ENCODE data around the gene DUS3L.

The DUS3L gene

DNA sequence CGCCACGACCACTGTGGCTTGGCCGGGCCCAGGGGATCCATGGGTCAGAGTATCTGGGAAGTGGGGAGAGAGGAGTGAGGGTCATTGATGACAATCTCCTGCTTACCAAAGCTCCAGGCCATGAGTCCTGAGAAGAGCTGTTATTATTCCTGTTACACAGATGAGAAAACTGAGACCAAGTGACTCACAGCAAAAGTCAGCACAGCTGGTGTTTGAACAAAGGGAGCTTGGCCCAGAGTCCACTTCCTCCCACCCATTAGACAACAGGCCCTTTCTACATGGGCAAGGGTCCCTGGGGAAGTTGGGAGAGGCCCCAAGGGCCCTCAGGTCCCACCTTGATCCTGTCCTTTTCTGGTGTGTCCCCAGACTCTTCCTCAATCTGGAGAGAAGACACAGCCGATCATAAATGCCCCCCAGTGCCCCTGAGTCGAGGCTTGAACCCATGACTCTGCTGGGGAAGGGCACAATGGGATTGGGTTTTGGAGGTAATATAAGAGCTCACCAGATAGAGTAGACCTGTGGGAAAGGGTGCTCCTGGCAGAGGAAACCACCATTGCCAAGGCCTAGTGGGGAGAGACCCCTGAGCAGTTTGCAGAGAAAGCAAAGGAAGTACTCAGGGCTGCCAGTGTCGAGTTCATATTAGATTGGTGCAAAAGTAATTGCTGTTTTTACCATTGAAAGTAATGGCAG lies 41.7 kb upstream of the DUS3L start:
- Histone ChIP-seq H3K4me3 (ENCODE audit: low read depth, low read length) (no peak overlapping the region), H3K9me3 (no peaks in the 10 kb centered on the region), H3K27me3 (no peaks in the 10 kb centered on the region), H3K4me1 (0 out of 2 replicates have a peak, but pooled peaks cover 5% of the 10 kb centered on the region), H3K36me3 (no peaks in the 10 kb centered on the region)
- TF ChIP-seq, protein P1, sequence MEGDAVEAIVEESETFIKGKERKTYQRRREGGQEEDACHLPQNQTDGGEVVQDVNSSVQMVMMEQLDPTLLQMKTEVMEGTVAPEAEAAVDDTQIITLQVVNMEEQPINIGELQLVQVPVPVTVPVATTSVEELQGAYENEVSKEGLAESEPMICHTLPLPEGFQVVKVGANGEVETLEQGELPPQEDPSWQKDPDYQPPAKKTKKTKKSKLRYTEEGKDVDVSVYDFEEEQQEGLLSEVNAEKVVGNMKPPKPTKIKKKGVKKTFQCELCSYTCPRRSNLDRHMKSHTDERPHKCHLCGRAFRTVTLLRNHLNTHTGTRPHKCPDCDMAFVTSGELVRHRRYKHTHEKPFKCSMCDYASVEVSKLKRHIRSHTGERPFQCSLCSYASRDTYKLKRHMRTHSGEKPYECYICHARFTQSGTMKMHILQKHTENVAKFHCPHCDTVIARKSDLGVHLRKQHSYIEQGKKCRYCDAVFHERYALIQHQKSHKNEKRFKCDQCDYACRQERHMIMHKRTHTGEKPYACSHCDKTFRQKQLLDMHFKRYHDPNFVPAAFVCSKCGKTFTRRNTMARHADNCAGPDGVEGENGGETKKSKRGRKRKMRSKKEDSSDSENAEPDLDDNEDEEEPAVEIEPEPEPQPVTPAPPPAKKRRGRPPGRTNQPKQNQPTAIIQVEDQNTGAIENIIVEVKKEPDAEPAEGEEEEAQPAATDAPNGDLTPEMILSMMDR (IDR thresholded peaks at IDR 0.05; ENCODE audit: low read depth, low read length) = no peak
- no peak for DNase-seq

DNA sequence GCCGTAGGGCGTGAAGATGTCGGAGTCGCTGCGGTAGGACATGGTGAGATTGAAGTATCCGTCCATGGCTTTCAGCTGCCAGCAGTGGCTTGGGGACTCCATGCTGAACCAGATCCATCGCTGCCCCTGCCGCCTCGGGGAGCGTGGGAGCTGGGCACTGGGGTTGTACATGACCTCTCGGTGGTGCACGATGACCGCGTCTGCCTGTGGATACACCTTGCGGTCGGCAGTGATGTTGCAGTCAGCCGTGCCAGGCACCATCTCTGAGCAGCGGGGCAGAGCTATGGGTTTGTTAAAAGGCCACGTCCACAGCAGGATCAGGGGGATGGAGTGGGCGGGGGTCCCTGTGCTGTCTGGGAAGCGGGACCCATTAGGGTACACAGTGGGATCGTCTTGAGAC lies 41.1 kb upstream of the DUS3L start:
- DNase-seq = no peak
- Histone ChIP-seq H3K9me3 (no peaks in the 10 kb centered on the region), H3K36me3 (no peaks in the 10 kb centered on the region), H3K27me3 (no peaks in the 10 kb centered on the region), H3K4me1 (0 out of 2 replicates have a peak, but pooled peaks cover 5% of the 10 kb centered on the region), H3K4me3 (ENCODE audit: low read depth, low read length) (no peak overlapping the region)
- TF ChIP-seq, protein P1 (IDR thresholded peaks at IDR 0.05; ENCODE audit: low read depth, low read length) = no peak

DNA sequence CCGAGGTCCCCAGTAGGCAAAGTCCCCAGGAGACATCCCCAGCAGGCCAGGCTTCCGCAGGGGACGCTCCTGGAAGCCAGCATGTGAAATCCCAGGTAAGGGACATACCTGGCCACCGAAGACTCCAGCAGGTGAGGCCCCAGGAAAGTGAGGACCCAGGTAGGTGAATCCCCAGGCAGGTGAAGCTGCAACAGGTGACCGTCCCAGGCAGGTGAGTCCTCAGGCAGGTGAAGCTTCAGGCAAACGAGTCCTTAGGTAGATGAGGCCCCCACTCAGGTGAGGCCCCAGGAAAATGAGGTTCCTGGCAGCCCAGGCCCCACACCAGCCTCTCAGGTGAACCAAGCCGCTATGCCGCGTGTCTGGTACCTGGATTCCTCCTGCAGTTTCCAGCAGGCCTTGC lies 40.2 kb upstream of the DUS3L start:
- Histone ChIP-seq H3K4me3 (ENCODE audit: low read depth, low read length) (no peak overlapping the region), H3K27me3 (no peaks in the 10 kb centered on the region), H3K36me3 (no peaks in the 10 kb centered on the region), H3K9me3 (no peaks in the 10 kb centered on the region), H3K4me1 (peaks cover 11% of the 10 kb centered on the region)
- TF ChIP-seq, protein P1 (IDR thresholded peaks at IDR 0.05; ENCODE audit: low read depth, low read length) = no peak
- no peak for DNase-seq

DNA sequence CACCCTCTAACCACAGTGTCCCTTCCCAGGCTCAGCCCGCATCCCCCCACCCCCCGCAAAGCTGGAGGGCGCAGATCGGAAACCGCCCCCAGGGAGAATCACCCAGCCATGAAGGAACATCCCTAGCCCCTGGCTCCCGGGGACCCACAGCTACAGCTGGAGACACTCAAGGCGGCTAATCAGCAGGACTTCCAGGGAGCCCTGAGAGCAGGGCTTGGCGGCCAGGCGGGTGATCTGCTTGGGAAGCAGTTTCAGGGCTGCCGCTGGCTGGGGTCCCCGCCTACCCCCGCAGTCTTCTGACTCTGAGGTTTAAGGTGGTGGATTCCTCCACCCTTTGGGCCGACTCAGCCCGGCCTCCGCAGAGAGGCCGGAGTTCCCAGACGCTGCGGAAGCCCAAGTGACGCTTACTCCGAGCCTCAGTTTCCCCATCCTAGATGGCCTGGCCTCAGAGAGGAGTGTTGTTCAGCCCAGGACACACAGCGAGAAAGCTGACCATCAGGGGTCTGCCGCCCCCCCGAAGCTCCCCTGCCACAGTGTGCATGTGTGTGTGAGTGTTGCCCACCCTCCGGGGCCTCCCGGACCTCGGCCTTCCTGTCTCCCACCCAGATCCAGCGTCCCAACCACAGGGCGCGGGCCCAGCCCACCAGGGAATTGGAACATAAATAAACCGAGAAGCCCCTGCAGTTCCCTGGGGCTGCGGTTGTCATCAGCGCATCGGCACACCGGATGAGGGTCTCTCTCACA lies 38.8 kb upstream of the DUS3L start:
- Histone ChIP-seq H3K4me3 (ENCODE audit: low read depth, low read length) (peak overlapping the region; percentile 83), H3K27me3 (no peaks in the 10 kb centered on the region), H3K36me3 (no peaks in the 10 kb centered on the region), H3K9me3 (no peaks in the 10 kb centered on the region), H3K4me1 (peaks cover 12% of the 10 kb centered on the region)
- TF ChIP-seq, protein P1 (IDR thresholded peaks at IDR 0.05; ENCODE audit: low read depth, low read length) = no peak
- DNase-seq = no peak

DNA sequence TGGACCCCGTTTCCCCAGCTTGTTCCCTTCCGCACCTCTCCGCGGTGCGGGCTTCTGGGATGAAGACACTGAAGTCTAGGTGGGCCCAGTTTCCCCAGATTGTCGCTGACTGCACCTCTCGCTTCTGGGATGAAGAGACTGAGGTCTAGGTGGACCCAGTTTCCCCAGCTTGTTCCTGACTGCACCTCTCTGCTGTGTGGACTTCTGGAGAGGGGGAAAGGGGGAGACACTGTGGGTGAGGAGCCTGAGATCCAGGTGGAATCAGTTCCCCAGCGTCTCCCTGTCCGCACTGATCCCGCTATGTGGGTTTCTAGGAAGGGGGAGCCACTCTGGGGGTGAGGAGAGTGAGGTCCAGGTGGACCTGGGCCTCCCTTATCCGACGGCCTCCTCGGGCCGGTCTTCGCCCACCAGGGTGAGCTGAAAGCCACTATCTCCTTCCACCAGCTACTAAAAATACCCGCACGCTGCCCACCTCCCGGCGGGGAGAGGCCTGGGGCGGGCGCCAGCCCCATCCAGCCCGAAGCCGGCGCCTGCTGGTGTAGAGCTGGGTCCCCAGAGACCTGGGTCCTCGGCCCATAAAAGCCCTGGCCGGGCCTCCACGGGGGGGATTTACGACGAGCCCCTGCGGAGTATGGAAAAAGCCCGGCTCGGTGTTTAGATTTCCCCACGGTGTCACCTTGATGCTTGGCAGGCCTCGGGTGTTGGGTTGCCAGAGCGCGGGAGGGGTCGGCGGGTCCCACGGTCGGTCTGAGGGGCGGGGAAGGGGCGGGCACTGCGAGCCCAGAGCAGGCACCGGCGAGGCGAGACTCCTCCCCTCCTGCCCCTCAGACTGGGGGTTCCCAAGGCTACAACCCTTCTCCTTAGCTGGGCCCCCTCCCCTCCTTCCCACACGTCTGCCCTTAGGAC lies 38.0 kb upstream of the DUS3L start:
- Histone ChIP-seq H3K9me3 (no peaks in the 10 kb centered on the region), H3K4me3 (ENCODE audit: low read depth, low read length) (peak overlapping the region; percentile 83), H3K27me3 (no peaks in the 10 kb centered on the region), H3K36me3 (no peaks in the 10 kb centered on the region), H3K4me1 (peaks cover 12% of the 10 kb centered on the region)
- TF ChIP-seq, protein P1 (IDR thresholded peaks at IDR 0.05; ENCODE audit: low read depth, low read length) = no peak
- peak; percentile 94 for DNase-seq

All from BE2C (cell line).